HepG2 (cell line): ENCODE data around the gene OBSL1. TPM values are rescaled to one million over a fixed set of nuclear protein-coding genes. Genes with fewer than 3 reads are reported as not detected.

Experiments
- AHR ChIP-seq: IDR thresholded peaks from 2 replicates; pipeline ENCODE4 v1.6.1; 2018; ENCODE audit warnings: missing genetic modification reagents, missing compliant biosample characterization
- FOSL1 ChIP-seq: sonication (generic); formaldehyde crosslinking; IDR thresholded peaks from 2 replicates; pipeline ENCODE4 v1.9.0; 2021; ENCODE audit warnings: missing genetic modification reagents, borderline replicate concordance
- FOXC1 ChIP-seq: sonication (generic); formaldehyde crosslinking; IDR thresholded peaks from 2 replicates; pipeline ENCODE4 v1.8.0; 2022; ENCODE audit warnings: mild to moderate bottlenecking, missing genetic modification reagents, borderline replicate concordance
- MEIS1 ChIP-seq: sonication (generic); formaldehyde crosslinking; IDR thresholded peaks from 2 replicates; pipeline ENCODE4 v1.9.0; 2021; ENCODE audit warnings: mild to moderate bottlenecking, missing genetic modification reagents, moderate library complexity, borderline replicate concordance
- NBN ChIP-seq: fragments of 450-650 bp; conservative IDR thresholded peaks from 2 replicates; pipeline ENCODE4 v1.6.1; 2017
- PITX1 ChIP-seq: sonication (generic); formaldehyde crosslinking; IDR thresholded peaks from 2 replicates; pipeline ENCODE4 v1.5.1; 2020; ENCODE audit warnings: mild to moderate bottlenecking, missing genetic modification reagents
- SRSF1 ChIP-seq: fragments of 200-400 bp; formaldehyde crosslinking; optimal IDR thresholded peaks from 2 replicates; pipeline ENCODE3; 2017; ENCODE audit warnings: mild to moderate bottlenecking, low read depth, low read length, moderate library complexity
- ZNF234 ChIP-seq: sonication (generic); formaldehyde crosslinking; conservative IDR thresholded peaks from 2 replicates; pipeline ENCODE4 v1.5.1; 2020; ENCODE audit warnings: mild to moderate bottlenecking, missing genetic modification reagents
- ZNF263 ChIP-seq: sonication (generic); formaldehyde crosslinking; IDR thresholded peaks from 2 replicates; pipeline ENCODE4 v1.4.0; 2020; ENCODE audit warnings: missing genetic modification reagents
- ZNF292 ChIP-seq: sonication (generic); formaldehyde crosslinking; IDR thresholded peaks from 2 replicates; pipeline ENCODE4 v1.8.1; 2022; ENCODE audit warnings: mild to moderate bottlenecking, low read depth, missing genetic modification reagents, borderline replicate concordance
- ZNF468 ChIP-seq: sonication (generic); formaldehyde crosslinking; IDR thresholded peaks from 2 replicates; pipeline ENCODE4 v1.8.0; 2022; ENCODE audit warnings: mild to moderate bottlenecking, moderate library complexity, missing genetic modification reagents
- ZNF678 ChIP-seq: sonication (generic); formaldehyde crosslinking; IDR thresholded peaks from 2 replicates; pipeline ENCODE4 v1.4.0; 2020; ENCODE audit warnings: mild to moderate bottlenecking, missing genetic modification reagents
- polyA plus RNA-seq, 8 experiments: library from polyadenylated mRNA; depleted of rRNA in 3 of 8; stranded (reverse) in 7 of 8; unstranded in 1 of 8; fragments of >200 nt; fragmentation: Illumina TruSeq in 4 of 8; extraction: Trizol in 4 of 8; gene quantifications; 2 replicates each; pipeline versions ENCODE4 v1.2.1 to v1.2.3, GENCODE V29; 2011 to 2016; ENCODE audit warnings: low read depth in 4 of 8, missing spikeins in 1 of 8, mixed read lengths in 1 of 8; ENCODE audit not compliant: insufficient read depth in 1 of 8
- total RNA-seq, 5 experiments: library from RNA; depleted of rRNA; stranded (reverse); fragments of >200 nt; fragmentation: Illumina TruSeq; extraction: Trizol; gene quantifications; 2 replicates each; pipeline ENCODE4 v1.2.3, GENCODE V29; 2016; ENCODE audit warnings: low read depth in 1 of 5
- TF ChIP-seq, protein P1 (sequence below): sonication (generic); formaldehyde crosslinking; IDR thresholded peaks from 2 replicates; pipeline ENCODE4 v1.5.1; 2020; ENCODE audit warnings: mild to moderate bottlenecking, missing genetic modification reagents, borderline replicate concordance
- TF ChIP-seq, protein P2 (sequence below), 2 experiments: sonication (generic) in 1 of 2; formaldehyde crosslinking in 1 of 2; IDR thresholded peaks; 2 replicates each; pipeline versions ENCODE4 v1.4.0 to v1.6.1; 2018 to 2020; ENCODE audit warnings: missing genetic modification reagents in 2 of 2, borderline replicate concordance in 1 of 2, low read depth in 1 of 2, mild to moderate bottlenecking in 1 of 2, missing biosample characterization in 1 of 2
- TF ChIP-seq, protein P3 (sequence below): fragments of 450-650 bp; IDR thresholded peaks from 2 replicates; pipeline ENCODE4 v1.6.1; 2017; ENCODE audit warnings: mild to moderate bottlenecking
- TF ChIP-seq, protein P4 (sequence below): sonication (generic); formaldehyde crosslinking; conservative IDR thresholded peaks from 2 replicates; pipeline ENCODE4 v1.8.1; 2023; ENCODE audit warnings: missing genetic modification reagents

OBSL1 gene
- total and polyA plus RNA-seq, 2 of the 13 experiments (the other 11 are each of a cell fraction or from before 2014, with no cell fraction given) = 86.7 to 218 TPM

DNA sequence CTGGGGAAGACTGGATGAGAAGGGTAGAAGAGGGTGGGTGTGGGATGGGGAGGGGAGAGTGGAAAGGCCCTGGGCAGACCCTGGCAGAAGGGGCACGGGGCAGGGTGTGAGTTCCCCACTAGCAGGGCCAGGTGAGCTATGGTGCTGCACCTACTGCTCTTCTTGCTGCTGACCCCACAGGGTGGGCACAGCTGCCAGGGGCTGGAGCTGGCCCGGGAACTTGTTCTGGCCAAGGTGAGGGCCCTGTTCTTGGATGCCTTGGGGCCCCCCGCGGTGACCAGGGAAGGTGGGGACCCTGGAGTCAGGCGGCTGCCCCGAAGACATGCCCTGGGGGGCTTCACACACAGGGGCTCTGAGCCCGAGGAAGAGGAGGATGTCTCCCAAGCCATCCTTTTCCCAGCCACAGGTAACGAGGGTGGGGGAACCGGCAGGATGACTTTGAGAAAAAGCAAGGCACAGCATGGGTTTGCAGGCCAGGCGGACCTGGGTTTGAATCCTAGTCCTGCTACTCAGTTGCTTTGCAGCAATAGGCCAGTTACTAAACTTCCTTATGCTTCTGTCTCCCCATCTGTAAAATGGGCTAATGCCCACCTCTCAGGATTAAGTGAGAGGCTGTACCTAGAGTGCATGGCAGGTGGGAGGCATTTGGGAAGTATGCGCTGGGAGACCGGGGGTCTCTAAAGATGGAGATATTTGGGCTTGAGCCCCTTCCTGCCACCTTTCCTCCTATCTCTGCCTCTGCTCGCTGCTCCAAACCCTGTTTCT, 1.1 kb upstream of the OBSL1 start, which contains the start of gene INHA (continued):
- TF ChIP-seq, protein P1, sequence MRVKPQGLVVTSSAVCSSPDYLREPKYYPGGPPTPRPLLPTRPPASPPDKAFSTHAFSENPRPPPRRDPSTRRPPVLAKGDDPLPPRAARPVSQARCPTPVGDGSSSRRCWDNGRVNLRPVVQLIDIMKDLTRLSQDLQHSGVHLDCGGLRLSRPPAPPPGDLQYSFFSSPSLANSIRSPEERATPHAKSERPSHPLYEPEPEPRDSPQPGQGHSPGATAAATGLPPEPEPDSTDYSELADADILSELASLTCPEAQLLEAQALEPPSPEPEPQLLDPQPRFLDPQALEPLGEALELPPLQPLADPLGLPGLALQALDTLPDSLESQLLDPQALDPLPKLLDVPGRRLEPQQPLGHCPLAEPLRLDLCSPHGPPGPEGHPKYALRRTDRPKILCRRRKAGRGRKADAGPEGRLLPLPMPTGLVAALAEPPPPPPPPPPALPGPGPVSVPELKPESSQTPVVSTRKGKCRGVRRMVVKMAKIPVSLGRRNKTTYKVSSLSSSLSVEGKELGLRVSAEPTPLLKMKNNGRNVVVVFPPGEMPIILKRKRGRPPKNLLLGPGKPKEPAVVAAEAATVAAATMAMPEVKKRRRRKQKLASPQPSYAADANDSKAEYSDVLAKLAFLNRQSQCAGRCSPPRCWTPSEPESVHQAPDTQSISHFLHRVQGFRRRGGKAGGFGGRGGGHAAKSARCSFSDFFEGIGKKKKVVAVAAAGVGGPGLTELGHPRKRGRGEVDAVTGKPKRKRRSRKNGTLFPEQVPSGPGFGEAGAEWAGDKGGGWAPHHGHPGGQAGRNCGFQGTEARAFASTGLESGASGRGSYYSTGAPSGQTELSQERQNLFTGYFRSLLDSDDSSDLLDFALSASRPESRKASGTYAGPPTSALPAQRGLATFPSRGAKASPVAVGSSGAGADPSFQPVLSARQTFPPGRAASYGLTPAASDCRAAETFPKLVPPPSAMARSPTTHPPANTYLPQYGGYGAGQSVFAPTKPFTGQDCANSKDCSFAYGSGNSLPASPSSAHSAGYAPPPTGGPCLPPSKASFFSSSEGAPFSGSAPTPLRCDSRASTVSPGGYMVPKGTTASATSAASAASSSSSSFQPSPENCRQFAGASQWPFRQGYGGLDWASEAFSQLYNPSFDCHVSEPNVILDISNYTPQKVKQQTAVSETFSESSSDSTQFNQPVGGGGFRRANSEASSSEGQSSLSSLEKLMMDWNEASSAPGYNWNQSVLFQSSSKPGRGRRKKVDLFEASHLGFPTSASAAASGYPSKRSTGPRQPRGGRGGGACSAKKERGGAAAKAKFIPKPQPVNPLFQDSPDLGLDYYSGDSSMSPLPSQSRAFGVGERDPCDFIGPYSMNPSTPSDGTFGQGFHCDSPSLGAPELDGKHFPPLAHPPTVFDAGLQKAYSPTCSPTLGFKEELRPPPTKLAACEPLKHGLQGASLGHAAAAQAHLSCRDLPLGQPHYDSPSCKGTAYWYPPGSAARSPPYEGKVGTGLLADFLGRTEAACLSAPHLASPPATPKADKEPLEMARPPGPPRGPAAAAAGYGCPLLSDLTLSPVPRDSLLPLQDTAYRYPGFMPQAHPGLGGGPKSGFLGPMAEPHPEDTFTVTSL (CRISPR knock-in tag) = no peak
- TF ChIP-seq PITX1 (no peak), ZNF678 (CRISPR knock-in tag) (0 out of 2 replicates have a peak, but pooled peaks have one; percentile 42), MEIS1 (CRISPR knock-in tag) (0 out of 2 replicates have a peak, but pooled peaks have one; percentile 62), SRSF1 (peak; percentile 12), ZNF234 (CRISPR knock-in tag) (no peak), FOXC1 (CRISPR knock-in tag) (no peak), ZNF263 (CRISPR knock-in tag) (no peak), FOSL1 (CRISPR knock-in tag) (0 out of 2 replicates have a peak, but pooled peaks have one; percentile 9), ZNF468 (CRISPR knock-in tag) (no peak), ZNF292 (CRISPR knock-in tag) (no peak), AHR (CRISPR knock-in tag) (0 out of 2 replicates have a peak, but pooled peaks have one; percentile 48), NBN (no peak)
- TF ChIP-seq, protein P2, sequence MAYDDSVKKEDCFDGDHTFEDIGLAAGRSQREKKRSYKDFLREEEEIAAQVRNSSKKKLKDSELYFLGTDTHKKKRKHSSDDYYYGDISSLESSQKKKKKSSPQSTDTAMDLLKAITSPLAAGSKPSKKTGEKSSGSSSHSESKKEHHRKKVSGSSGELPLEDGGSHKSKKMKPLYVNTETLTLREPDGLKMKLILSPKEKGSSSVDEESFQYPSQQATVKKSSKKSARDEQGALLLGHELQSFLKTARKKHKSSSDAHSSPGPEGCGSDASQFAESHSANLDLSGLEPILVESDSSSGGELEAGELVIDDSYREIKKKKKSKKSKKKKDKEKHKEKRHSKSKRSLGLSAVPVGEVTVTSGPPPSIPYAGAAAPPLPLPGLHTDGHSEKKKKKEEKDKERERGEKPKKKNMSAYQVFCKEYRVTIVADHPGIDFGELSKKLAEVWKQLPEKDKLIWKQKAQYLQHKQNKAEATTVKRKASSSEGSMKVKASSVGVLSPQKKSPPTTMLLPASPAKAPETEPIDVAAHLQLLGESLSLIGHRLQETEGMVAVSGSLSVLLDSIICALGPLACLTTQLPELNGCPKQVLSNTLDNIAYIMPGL (CRISPR knock-in tag; IDR thresholded peaks at IDR 0.05; ENCODE audit: borderline replicate concordance in 1 of 2, low read depth in 1 of 2) = 0 out of 4 replicates have a peak, but pooled peaks of 1 of the 2 experiments have one; percentile 5
- TF ChIP-seq, protein P3, sequence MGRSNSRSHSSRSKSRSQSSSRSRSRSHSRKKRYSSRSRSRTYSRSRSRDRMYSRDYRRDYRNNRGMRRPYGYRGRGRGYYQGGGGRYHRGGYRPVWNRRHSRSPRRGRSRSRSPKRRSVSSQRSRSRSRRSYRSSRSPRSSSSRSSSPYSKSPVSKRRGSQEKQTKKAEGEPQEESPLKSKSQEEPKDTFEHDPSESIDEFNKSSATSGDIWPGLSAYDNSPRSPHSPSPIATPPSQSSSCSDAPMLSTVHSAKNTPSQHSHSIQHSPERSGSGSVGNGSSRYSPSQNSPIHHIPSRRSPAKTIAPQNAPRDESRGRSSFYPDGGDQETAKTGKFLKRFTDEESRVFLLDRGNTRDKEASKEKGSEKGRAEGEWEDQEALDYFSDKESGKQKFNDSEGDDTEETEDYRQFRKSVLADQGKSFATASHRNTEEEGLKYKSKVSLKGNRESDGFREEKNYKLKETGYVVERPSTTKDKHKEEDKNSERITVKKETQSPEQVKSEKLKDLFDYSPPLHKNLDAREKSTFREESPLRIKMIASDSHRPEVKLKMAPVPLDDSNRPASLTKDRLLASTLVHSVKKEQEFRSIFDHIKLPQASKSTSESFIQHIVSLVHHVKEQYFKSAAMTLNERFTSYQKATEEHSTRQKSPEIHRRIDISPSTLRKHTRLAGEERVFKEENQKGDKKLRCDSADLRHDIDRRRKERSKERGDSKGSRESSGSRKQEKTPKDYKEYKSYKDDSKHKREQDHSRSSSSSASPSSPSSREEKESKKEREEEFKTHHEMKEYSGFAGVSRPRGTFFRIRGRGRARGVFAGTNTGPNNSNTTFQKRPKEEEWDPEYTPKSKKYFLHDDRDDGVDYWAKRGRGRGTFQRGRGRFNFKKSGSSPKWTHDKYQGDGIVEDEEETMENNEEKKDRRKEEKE = no peak
- TF ChIP-seq, protein P4, sequence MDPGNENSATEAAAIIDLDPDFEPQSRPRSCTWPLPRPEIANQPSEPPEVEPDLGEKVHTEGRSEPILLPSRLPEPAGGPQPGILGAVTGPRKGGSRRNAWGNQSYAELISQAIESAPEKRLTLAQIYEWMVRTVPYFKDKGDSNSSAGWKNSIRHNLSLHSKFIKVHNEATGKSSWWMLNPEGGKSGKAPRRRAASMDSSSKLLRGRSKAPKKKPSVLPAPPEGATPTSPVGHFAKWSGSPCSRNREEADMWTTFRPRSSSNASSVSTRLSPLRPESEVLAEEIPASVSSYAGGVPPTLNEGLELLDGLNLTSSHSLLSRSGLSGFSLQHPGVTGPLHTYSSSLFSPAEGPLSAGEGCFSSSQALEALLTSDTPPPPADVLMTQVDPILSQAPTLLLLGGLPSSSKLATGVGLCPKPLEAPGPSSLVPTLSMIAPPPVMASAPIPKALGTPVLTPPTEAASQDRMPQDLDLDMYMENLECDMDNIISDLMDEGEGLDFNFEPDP (CRISPR knock-in tag) = no peak
